Neural cell (in vitro differentiated cells): ENCODE data around the gene NTRK2. TPM values are rescaled to one million over a fixed set of nuclear protein-coding genes. Genes with fewer than 3 reads are reported as not detected.
A peak's percentile ranks its signal among the peaks of the same experiment; 100 is the strongest.

Experiments used
- H2AFZ ChIP-seq: fragments of 200-600, 300-800 bp; sonication (generic), shearing (Covaris generic); 2 replicates; pipeline ENCODE4 v1.6.0; 2014; ENCODE audit warnings: low read depth, mild to moderate bottlenecking, antibody characterized with exemption, low read length, moderate library complexity
- H3F3A ChIP-seq: fragments of 200-600 bp; shearing (Covaris generic); 2 replicates; pipeline ENCODE4 v1.6.1; 2016; ENCODE audit warnings: mild to moderate bottlenecking, moderate library complexity, mixed read lengths, antibody characterized with exemption, low read length; ENCODE audit not compliant: insufficient read depth, poor library complexity, severe bottlenecking
- H3K27ac ChIP-seq: fragments of 200-600, 300-800 bp; sonication (generic), shearing (Covaris generic); 2 replicates; pipeline ENCODE4 v1.5.1; 2014; ENCODE audit warnings: mild to moderate bottlenecking, low read length, moderate library complexity
- H3K27me3 ChIP-seq: fragments of 300-800, 200-600 bp; sonication (generic), shearing (Covaris generic); 2 replicates; pipeline ENCODE4 v1.6.0; 2014; ENCODE audit warnings: mild to moderate bottlenecking, low read depth, low read length, moderate library complexity; ENCODE audit not compliant: insufficient read depth
- H3K36me3 ChIP-seq: fragments of 300-800, 200-600 bp; sonication (generic), shearing (Covaris generic); 2 replicates; pipeline ENCODE4 v1.5.1; 2014; ENCODE audit warnings: mild to moderate bottlenecking, antibody characterized with exemption, low read length, moderate library complexity; ENCODE audit not compliant: insufficient read depth
- H3K4me2 ChIP-seq: fragments of 300-800, 200-600 bp; sonication (generic), shearing (Covaris generic); 2 replicates; pipeline ENCODE4 v1.6.0; 2014; ENCODE audit warnings: mild to moderate bottlenecking, low read length
- H3K4me3 ChIP-seq: fragments of 300-800, 200-600 bp; sonication (generic), shearing (Covaris generic); 2 replicates; pipeline ENCODE4 v1.5.1; 2014; ENCODE audit warnings: mild to moderate bottlenecking, low read length, moderate library complexity
- H3K79me2 ChIP-seq: fragments of 200-600 bp; shearing (Covaris generic); replicated peaks from 2 replicates; pipeline ENCODE4 v1.6.0; 2014; ENCODE audit warnings: mild to moderate bottlenecking, low read length, moderate library complexity; ENCODE audit not compliant: insufficient read depth
- H3K9ac ChIP-seq: fragments of 300-800, 200-600 bp; sonication (generic), shearing (Covaris generic); 2 replicates; pipeline ENCODE4 v1.6.1; 2016; ENCODE audit warnings: mild to moderate bottlenecking, low read length, mixed read lengths
- H3K9me2 ChIP-seq: fragments of 200-600 bp; shearing (Covaris generic); 2 replicates; pipeline ENCODE4 v1.6.1; 2016; ENCODE audit warnings: mild to moderate bottlenecking, low read length, mixed read lengths; ENCODE audit not compliant: insufficient read depth
- H3K9me3 ChIP-seq: fragments of 200-600, 300-800 bp; sonication (generic), shearing (Covaris generic); 2 replicates; pipeline ENCODE4 v1.6.1; 2016; ENCODE audit warnings: mild to moderate bottlenecking, mixed run types, low read length, moderate library complexity, mixed read lengths
- H4K20me1 ChIP-seq: fragments of 200-600 bp; shearing (Covaris generic); 2 replicates; pipeline ENCODE4 v1.6.1; 2016; ENCODE audit warnings: mild to moderate bottlenecking, mixed run types; ENCODE audit not compliant: insufficient read depth
- EP300 ChIP-seq: fragments of 450-650 bp; conservative IDR thresholded peaks from 2 replicates; pipeline ENCODE4 v1.6.1; 2014; ENCODE audit warnings: antibody characterized with exemption, mild to moderate bottlenecking, moderate library complexity; ENCODE audit not compliant: poor library complexity, severe bottlenecking
- EZH2 ChIP-seq: fragments of 200-600, 300-800 bp; shearing (Covaris generic), sonication (generic); IDR thresholded peaks from 2 replicates; pipeline ENCODE4 v1.6.1; 2014; ENCODE audit warnings: antibody characterized with exemption, low read length, borderline replicate concordance, mild to moderate bottlenecking; ENCODE audit not compliant: insufficient read depth, poor library complexity, severe bottlenecking
- MXI1 ChIP-seq: fragments of 450-650 bp; conservative IDR thresholded peaks from 2 replicates; pipeline ENCODE4 v1.6.1; 2014; ENCODE audit warnings: antibody characterized with exemption, mild to moderate bottlenecking; ENCODE audit not compliant: poor library complexity, severe bottlenecking
- POLR2AphosphoS5 ChIP-seq: IDR thresholded peaks from 2 replicates; pipeline ENCODE4 v1.6.1; 2012
- RAD21 ChIP-seq: fragments of 450-650 bp; conservative IDR thresholded peaks from 2 replicates; pipeline ENCODE4 v1.6.1; 2014; ENCODE audit warnings: antibody characterized with exemption, mild to moderate bottlenecking, moderate library complexity
- SMC3 ChIP-seq: fragments of 450-650 bp; conservative IDR thresholded peaks from 2 replicates; pipeline ENCODE4 v1.6.1; 2014; ENCODE audit warnings: antibody characterized with exemption, mild to moderate bottlenecking, moderate library complexity; ENCODE audit not compliant: poor library complexity
- TAF1 ChIP-seq: IDR thresholded peaks from 2 replicates; pipeline ENCODE4 v1.6.1; 2012; ENCODE audit warnings: low read depth
- polyA plus RNA-seq: library from polyadenylated mRNA; depleted of rRNA; stranded (reverse); fragments of >200 nt; gene quantifications from 2 replicates; pipeline ENCODE4 v1.2.3, GENCODE V29; 2014
- TF ChIP-seq, protein P1 (sequence below): IDR thresholded peaks from 2 replicates; pipeline ENCODE4 v1.6.1; 2012; ENCODE audit warnings: borderline replicate concordance
- TF ChIP-seq, protein P2 (sequence below): fragments of 450-650 bp; IDR thresholded peaks from 2 replicates; pipeline ENCODE4 v1.5.1; 2014; ENCODE audit warnings: antibody characterized with exemption, mild to moderate bottlenecking, moderate library complexity; ENCODE audit not compliant: poor library complexity, severe bottlenecking

The NTRK2 gene
- polyA plus RNA-seq, 1 donor from 2014 or later, result 14.2 TPM

- peak overlapping the region; percentile 29 for H2AFZ ChIP-seq
- peak overlapping the region; percentile 85 for H3K4me3 ChIP-seq
- peak overlapping the region; percentile 63 for H3K4me2 ChIP-seq
- no peaks in the 10 kb centered on the region for H3K9me3 ChIP-seq
- no peaks in the 10 kb centered on the region for H3K36me3 ChIP-seq
- no peak overlapping the region for H3K27ac ChIP-seq
- no peaks in the 10 kb centered on the region for H3F3A ChIP-seq
- TF ChIP-seq RAD21 (no peak), EZH2 (peak; percentile 37), MXI1 (no peak), TAF1 (peak; percentile 9), POLR2AphosphoS5 (peak; percentile 12)
- TF ChIP-seq, protein P1, sequence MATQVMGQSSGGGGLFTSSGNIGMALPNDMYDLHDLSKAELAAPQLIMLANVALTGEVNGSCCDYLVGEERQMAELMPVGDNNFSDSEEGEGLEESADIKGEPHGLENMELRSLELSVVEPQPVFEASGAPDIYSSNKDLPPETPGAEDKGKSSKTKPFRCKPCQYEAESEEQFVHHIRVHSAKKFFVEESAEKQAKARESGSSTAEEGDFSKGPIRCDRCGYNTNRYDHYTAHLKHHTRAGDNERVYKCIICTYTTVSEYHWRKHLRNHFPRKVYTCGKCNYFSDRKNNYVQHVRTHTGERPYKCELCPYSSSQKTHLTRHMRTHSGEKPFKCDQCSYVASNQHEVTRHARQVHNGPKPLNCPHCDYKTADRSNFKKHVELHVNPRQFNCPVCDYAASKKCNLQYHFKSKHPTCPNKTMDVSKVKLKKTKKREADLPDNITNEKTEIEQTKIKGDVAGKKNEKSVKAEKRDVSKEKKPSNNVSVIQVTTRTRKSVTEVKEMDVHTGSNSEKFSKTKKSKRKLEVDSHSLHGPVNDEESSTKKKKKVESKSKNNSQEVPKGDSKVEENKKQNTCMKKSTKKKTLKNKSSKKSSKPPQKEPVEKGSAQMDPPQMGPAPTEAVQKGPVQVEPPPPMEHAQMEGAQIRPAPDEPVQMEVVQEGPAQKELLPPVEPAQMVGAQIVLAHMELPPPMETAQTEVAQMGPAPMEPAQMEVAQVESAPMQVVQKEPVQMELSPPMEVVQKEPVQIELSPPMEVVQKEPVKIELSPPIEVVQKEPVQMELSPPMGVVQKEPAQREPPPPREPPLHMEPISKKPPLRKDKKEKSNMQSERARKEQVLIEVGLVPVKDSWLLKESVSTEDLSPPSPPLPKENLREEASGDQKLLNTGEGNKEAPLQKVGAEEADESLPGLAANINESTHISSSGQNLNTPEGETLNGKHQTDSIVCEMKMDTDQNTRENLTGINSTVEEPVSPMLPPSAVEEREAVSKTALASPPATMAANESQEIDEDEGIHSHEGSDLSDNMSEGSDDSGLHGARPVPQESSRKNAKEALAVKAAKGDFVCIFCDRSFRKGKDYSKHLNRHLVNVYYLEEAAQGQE, result no peak
- peaks cover 24% of the 10 kb centered on the region for H3K27me3 ChIP-seq
- no peaks in the 10 kb centered on the region for H4K20me1 ChIP-seq
- H3K9me2 ChIP-seq, result no peaks in the 10 kb centered on the region
- H3K9ac ChIP-seq, result peak overlapping the region; percentile 88
- H3K79me2 ChIP-seq, result no peaks in the 10 kb centered on the region
Observed at GRCh38 chr9:84670138-84671041, 861 bp downstream of the NTRK2 start.

GRCh38 chr9:84671586-84672521 lies 2.3 kb downstream of the NTRK2 start:
- no peaks in the 10 kb centered on the region for H3K36me3 ChIP-seq
- H3K27ac ChIP-seq, result no peak overlapping the region
- no peaks in the 10 kb centered on the region for H3K79me2 ChIP-seq
- H3K9ac ChIP-seq, result peak overlapping the region; percentile 29
- H3K4me3 ChIP-seq, result peak overlapping the region; percentile 85
- H3K9me2 ChIP-seq, result no peaks in the 10 kb centered on the region
- TF ChIP-seq, protein P2, sequence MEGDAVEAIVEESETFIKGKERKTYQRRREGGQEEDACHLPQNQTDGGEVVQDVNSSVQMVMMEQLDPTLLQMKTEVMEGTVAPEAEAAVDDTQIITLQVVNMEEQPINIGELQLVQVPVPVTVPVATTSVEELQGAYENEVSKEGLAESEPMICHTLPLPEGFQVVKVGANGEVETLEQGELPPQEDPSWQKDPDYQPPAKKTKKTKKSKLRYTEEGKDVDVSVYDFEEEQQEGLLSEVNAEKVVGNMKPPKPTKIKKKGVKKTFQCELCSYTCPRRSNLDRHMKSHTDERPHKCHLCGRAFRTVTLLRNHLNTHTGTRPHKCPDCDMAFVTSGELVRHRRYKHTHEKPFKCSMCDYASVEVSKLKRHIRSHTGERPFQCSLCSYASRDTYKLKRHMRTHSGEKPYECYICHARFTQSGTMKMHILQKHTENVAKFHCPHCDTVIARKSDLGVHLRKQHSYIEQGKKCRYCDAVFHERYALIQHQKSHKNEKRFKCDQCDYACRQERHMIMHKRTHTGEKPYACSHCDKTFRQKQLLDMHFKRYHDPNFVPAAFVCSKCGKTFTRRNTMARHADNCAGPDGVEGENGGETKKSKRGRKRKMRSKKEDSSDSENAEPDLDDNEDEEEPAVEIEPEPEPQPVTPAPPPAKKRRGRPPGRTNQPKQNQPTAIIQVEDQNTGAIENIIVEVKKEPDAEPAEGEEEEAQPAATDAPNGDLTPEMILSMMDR, result no peak
- no peak for TF ChIP-seq MXI1
- TF ChIP-seq POLR2AphosphoS5, result no peak
- TF ChIP-seq EP300, result no peak
- TF ChIP-seq SMC3, result no peak
- no peak for TF ChIP-seq TAF1
- no peak for TF ChIP-seq EZH2
- TF ChIP-seq, protein P1, result no peak
- TF ChIP-seq RAD21, result no peak
- peaks cover 24% of the 10 kb centered on the region for H3K27me3 ChIP-seq
- H2AFZ ChIP-seq, result no peak overlapping the region
- peak overlapping the region; percentile 63 for H3K4me2 ChIP-seq
- H4K20me1 ChIP-seq, result no peaks in the 10 kb centered on the region
- no peaks in the 10 kb centered on the region for H3F3A ChIP-seq
- no peaks in the 10 kb centered on the region for H3K9me3 ChIP-seq
